H1 (cell line): Measurements from ENCODE around the gene SSH2. TPM values are rescaled to one million over a fixed set of nuclear protein-coding genes. Genes with fewer than 3 reads are reported as not detected.

Experiments
- CTCF ChIP-seq, 3 experiments: IDR thresholded peaks; 1 replicate in 2 of 3; 2 replicates in 1 of 3; pipeline versions ENCODE4 v1.5.1 to v1.6.1; 2011; ENCODE audit warnings: low read length in 3 of 3, mild to moderate bottlenecking in 3 of 3, inconsistent platforms in 2 of 3, low read depth in 1 of 3, moderate library complexity in 1 of 3; ENCODE audit not compliant: insufficient read depth in 1 of 3; ENCODE audit errors: control extremely low read depth in 1 of 3
- TAF1 ChIP-seq: IDR thresholded peaks from 2 replicates; pipeline ENCODE4 v1.6.1; 2011; ENCODE audit warnings: mild to moderate bottlenecking, low read depth, low read length
- polyA plus RNA-seq, 7 experiments: library from polyadenylated mRNA; depleted of rRNA in 3 of 7; stranded (reverse) in 5 of 7; unstranded in 2 of 7; fragments of >200 nt in 5 of 7; fragments of 200-250 nt in 2 of 7; gene quantifications; 1 replicate in 5 of 7; 2 replicates in 1 of 7; 4 replicates in 1 of 7; pipeline versions ENCODE4 v1.2.1 to v1.2.3, GENCODE V29; 2011 to 2013; ENCODE audit warnings: missing spikeins in 2 of 7, mixed read lengths in 2 of 7
- total RNA-seq: library from RNA; stranded (reverse); fragmentation: NEBNext Ultra II Directional; extraction: Animal tissue kit (Norgen Biotek cat#: 25700); gene quantifications from 2 replicates; pipeline ENCODE4 v1.2.1, GENCODE V29; 2021

The SSH2 gene
- total and polyA plus RNA-seq, 2 of the 8 experiments (the other 6 are each of a cell fraction or from before 2014, with no cell fraction given), result 5.2 to 15.9 TPM

- TF ChIP-seq CTCF (IDR thresholded peaks at IDR 0.05; ENCODE audit: control extremely low read depth in 1 of 3, insufficient read depth in 1 of 3, low read depth in 1 of 3, low read length in 3 of 3) (no peak), TAF1 (no peak)
- TF ChIP-seq, all 59 proteins: peak for 0
Measured at GRCh38 chr17:29733166-29733565, 196.9 kb downstream of the SSH2 start (continued).
